SJSA1 (cell line): ENCODE data around the gene CNTNAP2. TPM values are rescaled to one million over a fixed set of nuclear protein-coding genes. Genes with fewer than 3 reads are reported as not detected.

ENCODE experiments used
- DNase-seq, 2 experiments: peaks; one replicate each; pipeline ENCODE4 v3.0.0-alpha.2; 2015 to 2020; ENCODE audit warnings: low spot score in 2 of 2, low read depth in 1 of 2
- H3K27ac ChIP-seq: fragments of 250-450 bp; sonication (Bioruptor Pico); 2 replicates; pipeline ENCODE4 v1.5.1; 2020; ENCODE audit warnings: mild to moderate bottlenecking, moderate library complexity
- H3K27me3 ChIP-seq: fragments of 250-450 bp; sonication (Bioruptor Pico); replicated peaks from 2 replicates; pipeline ENCODE4 v1.5.1; 2020; ENCODE audit warnings: mild to moderate bottlenecking, moderate library complexity
- H3K36me3 ChIP-seq: fragments of 250-450 bp; sonication (Bioruptor Pico); 2 replicates; pipeline ENCODE4 v1.5.1; 2020; ENCODE audit warnings: mild to moderate bottlenecking
- H3K4me1 ChIP-seq: fragments of 250-450 bp; sonication (Bioruptor Pico); replicated peaks from 2 replicates; pipeline ENCODE4 v1.6.1; 2021; ENCODE audit warnings: mild to moderate bottlenecking
- H3K4me3 ChIP-seq: fragments of 250-450 bp; sonication (Bioruptor Pico); 2 replicates; pipeline ENCODE4 v1.5.1; 2020; ENCODE audit warnings: mild to moderate bottlenecking
- H3K9me3 ChIP-seq: fragments of 250-450 bp; sonication (Bioruptor Pico); replicated peaks from 2 replicates; pipeline ENCODE4 v1.5.1; 2020; ENCODE audit warnings: mild to moderate bottlenecking
- total RNA-seq: library from RNA; depleted of rRNA; stranded (reverse); fragments of >200 nt; shearing (Covaris generic); gene quantifications from 2 replicates; pipeline ENCODE4 v1.2.3, GENCODE V29; 2014

Gene CNTNAP2
- total RNA-seq, 1 experiment from 2014 or later, result 0.29 TPM

GRCh38 chr7:148014541-148014940 lies 1897.9 kb downstream of the CNTNAP2 start:
- H3K4me1 ChIP-seq, result no peaks in the 10 kb centered on the region
- H3K27me3 ChIP-seq, result no peaks in the 10 kb centered on the region
- DNase-seq, result no peak
- no peak overlapping the region for H3K27ac ChIP-seq
- H3K36me3 ChIP-seq, result no peaks in the 10 kb centered on the region
- 0 out of 2 replicates have a peak, but pooled peaks cover 2% of the 10 kb centered on the region for H3K9me3 ChIP-seq
- H3K4me3 ChIP-seq, result no peak overlapping the region

DNA sequence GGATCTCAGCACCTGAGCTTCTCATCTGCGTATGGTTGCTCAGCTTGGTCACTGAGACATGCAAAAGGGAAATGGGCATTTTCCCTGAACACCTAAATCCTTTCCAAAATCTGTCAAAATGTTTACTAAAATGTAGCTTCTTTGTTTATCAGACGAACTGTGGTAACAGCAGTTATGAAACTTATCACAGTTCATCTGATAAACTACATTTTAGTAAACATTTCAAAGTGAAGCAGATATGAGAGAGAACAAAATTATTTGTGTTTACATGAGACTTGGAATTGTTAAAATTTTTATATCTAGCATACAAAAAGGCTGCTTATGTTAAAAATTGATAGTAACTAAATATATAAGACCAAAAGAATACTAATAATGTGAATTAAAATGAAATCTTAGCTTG lies 1900.5 kb downstream of the CNTNAP2 start:
- no peaks in the 10 kb centered on the region for H3K4me1 ChIP-seq
- 0 out of 2 replicates have a peak, but pooled peaks cover 2% of the 10 kb centered on the region for H3K9me3 ChIP-seq
- no peak for DNase-seq
- no peak overlapping the region for H3K4me3 ChIP-seq
- H3K27me3 ChIP-seq, result no peaks in the 10 kb centered on the region
- H3K27ac ChIP-seq, result no peak overlapping the region
- no peaks in the 10 kb centered on the region for H3K36me3 ChIP-seq

DNA sequence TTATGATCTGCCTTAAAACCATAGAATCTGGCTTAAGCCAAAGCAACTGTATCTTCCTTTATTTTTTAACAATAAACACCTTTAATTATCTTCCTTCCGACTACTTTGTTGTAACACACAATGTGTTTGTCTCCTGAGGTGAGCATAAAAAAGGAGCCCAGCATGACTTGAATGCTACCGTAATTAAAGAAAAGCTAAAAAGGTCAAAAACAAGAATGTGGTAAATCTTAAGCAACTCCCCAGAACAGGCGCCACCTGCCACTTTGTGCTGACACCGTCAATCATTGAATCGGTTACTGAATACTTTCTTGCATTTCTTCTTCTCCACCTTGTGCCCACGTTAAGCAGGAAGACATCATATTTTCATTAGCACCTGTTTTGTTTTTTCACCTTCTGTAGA lies 1904.1 kb downstream of the CNTNAP2 start:
- Histone ChIP-seq H3K36me3 (no peaks in the 10 kb centered on the region), H3K27me3 (no peaks in the 10 kb centered on the region), H3K4me1 (no peaks in the 10 kb centered on the region), H3K4me3 (no peak overlapping the region), H3K9me3 (0 out of 2 replicates have a peak, but pooled peaks cover 2% of the 10 kb centered on the region), H3K27ac (no peak overlapping the region)
- no peak for DNase-seq

DNA sequence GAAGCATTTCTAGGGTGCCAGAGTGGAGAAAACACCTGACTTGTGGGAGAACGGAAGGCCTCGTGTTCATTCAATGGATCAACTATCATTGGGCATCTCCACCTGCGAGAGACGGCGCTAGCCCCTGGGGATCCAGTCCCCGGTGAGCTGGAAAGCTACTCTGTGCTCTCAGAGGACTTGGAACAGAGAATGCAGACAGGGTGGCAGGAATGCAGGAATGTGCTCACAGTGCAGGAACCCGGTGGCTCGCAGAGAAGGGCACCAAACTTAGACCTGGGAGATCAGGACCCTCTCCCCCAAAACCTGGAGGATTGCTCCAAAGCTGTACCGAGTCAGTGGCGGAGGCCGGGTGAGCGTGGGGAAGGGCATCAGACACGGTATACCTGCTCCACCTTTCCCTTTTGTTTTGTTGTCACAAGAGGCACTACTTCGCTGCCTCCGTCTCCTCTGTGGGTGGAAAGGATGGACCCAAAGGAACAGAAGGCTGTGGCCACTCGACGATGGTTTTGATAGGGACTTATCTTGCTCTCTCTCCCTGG lies 1905.0 kb downstream of the CNTNAP2 start:
- 0 out of 2 replicates have a peak, but pooled peaks cover 2% of the 10 kb centered on the region for H3K9me3 ChIP-seq
- H3K4me3 ChIP-seq, result no peak overlapping the region
- no peak for DNase-seq
- H3K36me3 ChIP-seq, result no peaks in the 10 kb centered on the region
- H3K27ac ChIP-seq, result no peak overlapping the region
- no peaks in the 10 kb centered on the region for H3K27me3 ChIP-seq
- H3K4me1 ChIP-seq, result no peaks in the 10 kb centered on the region

GRCh38 chr7:148022832-148023231 lies 1906.2 kb downstream of the CNTNAP2 start:
- no peak overlapping the region for H3K4me3 ChIP-seq
- no peak for DNase-seq
- H3K27ac ChIP-seq, result no peak overlapping the region
- no peaks in the 10 kb centered on the region for H3K4me1 ChIP-seq
- 0 out of 2 replicates have a peak, but pooled peaks cover 2% of the 10 kb centered on the region for H3K9me3 ChIP-seq
- no peaks in the 10 kb centered on the region for H3K27me3 ChIP-seq
- H3K36me3 ChIP-seq, result no peaks in the 10 kb centered on the region

DNA sequence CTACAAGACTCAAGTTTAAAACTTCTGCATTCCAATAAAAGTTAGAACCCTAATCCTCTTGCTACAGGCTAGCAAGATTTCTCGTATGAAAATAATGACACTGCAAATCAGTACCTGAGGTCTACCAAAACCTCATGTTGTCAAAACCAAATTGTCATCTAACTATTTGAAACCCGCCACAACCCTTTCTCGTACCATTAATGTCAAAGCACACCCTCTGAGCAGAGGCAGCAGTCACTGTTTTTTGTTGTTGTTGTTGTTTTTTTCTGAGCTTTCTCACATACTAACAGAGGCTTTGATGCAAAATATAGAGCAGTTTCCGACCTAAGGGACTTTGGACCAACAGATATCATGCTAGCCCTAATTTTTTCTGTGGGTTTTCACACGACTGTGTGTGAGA lies 1910.1 kb downstream of the CNTNAP2 start:
- DNase-seq, result no peak
- H3K27me3 ChIP-seq, result no peaks in the 10 kb centered on the region
- H3K4me1 ChIP-seq, result no peaks in the 10 kb centered on the region
- H3K9me3 ChIP-seq, result peaks cover 3% of the 10 kb centered on the region; the same call in 1 of the 2 replicates
- no peak overlapping the region for H3K27ac ChIP-seq
- H3K36me3 ChIP-seq, result no peaks in the 10 kb centered on the region
- H3K4me3 ChIP-seq, result no peak overlapping the region

DNA sequence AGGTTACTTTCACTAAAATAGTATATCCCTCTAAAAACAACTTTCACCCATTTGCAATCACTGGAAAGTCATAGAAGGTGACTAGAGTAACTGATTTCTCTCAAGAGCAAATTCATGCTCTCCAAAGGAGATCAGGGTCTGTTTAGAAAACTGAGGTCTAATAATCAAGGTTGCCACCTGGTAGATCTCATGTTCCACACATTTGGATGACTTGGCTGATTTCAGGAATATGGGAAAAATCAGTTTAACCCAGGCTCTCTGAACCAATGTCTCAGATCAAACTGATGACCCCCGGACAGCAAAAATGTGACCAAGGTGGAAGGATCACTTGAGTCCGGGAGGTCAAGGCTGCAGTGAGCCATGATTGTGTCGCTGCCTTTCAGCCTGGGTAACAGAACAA lies 1911.6 kb downstream of the CNTNAP2 start:
- Histone ChIP-seq H3K9me3 (peaks cover 3% of the 10 kb centered on the region; the same call in 1 of the 2 replicates), H3K4me1 (no peaks in the 10 kb centered on the region), H3K36me3 (no peaks in the 10 kb centered on the region), H3K27ac (no peak overlapping the region), H3K27me3 (no peaks in the 10 kb centered on the region), H3K4me3 (no peak overlapping the region)
- DNase-seq, result no peak

GRCh38 chr7:148031019-148031418 lies 1914.4 kb downstream of the CNTNAP2 start:
- DNase-seq, result no peak
- Histone ChIP-seq H3K27ac (no peak overlapping the region), H3K36me3 (no peaks in the 10 kb centered on the region), H3K9me3 (peaks cover 3% of the 10 kb centered on the region; the same call in 1 of the 2 replicates), H3K4me1 (no peaks in the 10 kb centered on the region), H3K4me3 (no peak overlapping the region), H3K27me3 (no peaks in the 10 kb centered on the region)

DNA sequence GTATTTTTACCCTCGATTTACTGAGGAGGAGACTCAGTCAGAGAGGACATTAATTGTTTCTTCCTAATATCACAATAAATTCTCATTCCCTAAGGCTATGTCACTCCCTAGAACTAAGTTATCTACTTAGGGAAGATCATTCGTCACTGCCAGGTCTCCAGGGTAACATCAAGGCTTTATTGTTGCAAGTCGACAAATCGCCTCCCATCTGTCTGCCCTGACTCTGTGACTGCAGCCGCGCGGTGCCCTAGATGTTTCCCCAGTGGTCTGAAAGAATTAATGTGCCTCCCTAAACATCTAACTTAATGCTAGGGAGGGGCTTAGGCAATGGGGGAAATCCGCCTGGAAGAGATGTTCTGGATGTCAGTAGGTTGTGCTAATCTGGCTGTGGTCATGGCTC lies 1915.2 kb downstream of the CNTNAP2 start:
- Histone ChIP-seq H3K27me3 (no peaks in the 10 kb centered on the region), H3K27ac (no peak overlapping the region), H3K4me1 (no peaks in the 10 kb centered on the region), H3K36me3 (no peaks in the 10 kb centered on the region), H3K4me3 (no peak overlapping the region), H3K9me3 (peaks cover 3% of the 10 kb centered on the region; the same call in 1 of the 2 replicates)
- DNase-seq, result no peak

DNA sequence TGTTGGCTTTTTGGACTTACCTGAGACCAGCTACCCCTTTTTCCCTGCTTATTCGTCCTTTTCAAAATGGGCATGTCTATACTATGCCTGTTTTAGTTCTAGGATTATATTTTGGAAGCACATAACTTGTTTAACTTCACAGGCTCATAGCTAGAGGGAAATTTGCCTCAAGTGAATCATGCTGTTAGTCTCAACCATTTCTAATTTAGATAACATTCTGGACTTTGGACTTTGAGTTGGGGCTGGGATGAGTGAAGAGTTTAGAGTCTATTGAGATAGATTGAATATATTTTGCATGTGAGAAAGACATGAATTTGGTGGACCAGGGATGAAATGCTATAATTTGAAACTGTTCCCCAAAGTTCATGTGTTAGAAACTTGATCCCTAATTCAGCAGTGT lies 1919.3 kb downstream of the CNTNAP2 start:
- DNase-seq, result no peak
- Histone ChIP-seq H3K9me3 (no peaks in the 10 kb centered on the region; the same call in 1 of the 2 replicates), H3K36me3 (no peaks in the 10 kb centered on the region), H3K27ac (no peak overlapping the region), H3K4me3 (no peak overlapping the region), H3K27me3 (no peaks in the 10 kb centered on the region), H3K4me1 (no peaks in the 10 kb centered on the region)

DNA sequence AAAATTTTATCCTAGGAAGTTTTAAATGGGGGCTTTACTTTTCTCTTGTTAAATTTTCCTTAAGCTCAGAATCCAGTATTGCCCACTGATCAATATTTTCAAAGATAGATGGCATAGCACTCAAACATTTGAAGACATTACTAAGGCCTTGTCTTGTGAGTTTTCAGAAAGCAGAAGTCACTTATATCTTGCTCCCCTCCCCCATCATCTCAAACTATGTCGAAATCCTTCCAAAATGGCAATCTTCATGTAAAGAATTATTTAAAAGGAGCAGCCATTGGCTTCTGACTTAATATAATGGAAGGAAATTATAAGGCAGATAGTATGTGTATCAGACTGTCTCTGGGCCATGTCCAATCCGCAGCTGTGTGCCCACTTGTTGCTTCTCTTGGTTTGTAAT lies 1920.4 kb downstream of the CNTNAP2 start:
- H3K4me3 ChIP-seq, result no peak overlapping the region
- H3K4me1 ChIP-seq, result no peaks in the 10 kb centered on the region
- H3K27me3 ChIP-seq, result no peaks in the 10 kb centered on the region
- no peak overlapping the region for H3K27ac ChIP-seq
- no peak for DNase-seq
- no peaks in the 10 kb centered on the region for H3K36me3 ChIP-seq
- H3K9me3 ChIP-seq, result no peaks in the 10 kb centered on the region; the same call in 1 of the 2 replicates

GRCh38 chr7:148041156-148041555 lies 1924.6 kb downstream of the CNTNAP2 start:
- H3K4me3 ChIP-seq, result no peak overlapping the region
- H3K4me1 ChIP-seq, result no peaks in the 10 kb centered on the region
- DNase-seq, result no peak
- no peaks in the 10 kb centered on the region for H3K36me3 ChIP-seq
- no peaks in the 10 kb centered on the region for H3K27me3 ChIP-seq
- H3K9me3 ChIP-seq, result no peaks in the 10 kb centered on the region
- H3K27ac ChIP-seq, result no peak overlapping the region

- Histone ChIP-seq H3K27me3 (no peaks in the 10 kb centered on the region), H3K4me3 (no peak overlapping the region), H3K4me1 (no peaks in the 10 kb centered on the region), H3K9me3 (no peaks in the 10 kb centered on the region), H3K36me3 (no peaks in the 10 kb centered on the region), H3K27ac (no peak overlapping the region)
- no peak for DNase-seq
Measured at GRCh38 chr7:148042935-148043631, 1926.5 kb downstream of the CNTNAP2 start.

- no peaks in the 10 kb centered on the region for H3K9me3 ChIP-seq
- H3K4me1 ChIP-seq, result no peaks in the 10 kb centered on the region
- no peak overlapping the region for H3K27ac ChIP-seq
- H3K36me3 ChIP-seq, result no peaks in the 10 kb centered on the region
- no peaks in the 10 kb centered on the region for H3K27me3 ChIP-seq
- H3K4me3 ChIP-seq, result no peak overlapping the region
- DNase-seq, result no peak
Measured at GRCh38 chr7:148044173-148044572, 1927.6 kb downstream of the CNTNAP2 start.
